Measurements from ENCODE around the gene FHAD1.
"Not testable (repeated sequence)": the region's sequence is repeated elsewhere in the genome, so short reads cannot be mapped to it uniquely, and the experiment has no call there.

Gene FHAD1

GRCh38 chr1:15305468-15305770, 58.4 kb downstream of the FHAD1 start:
- no peak for DNase-seq (ENCODE audit: low read depth)

- DNase-seq (ENCODE audit: low read depth), result not testable (repeated sequence)
Measured at GRCh38 chr1:15306352-15306751, 59.3 kb downstream of the FHAD1 start.

GRCh38 chr1:15308135-15308534, 61.1 kb downstream of the FHAD1 start:
- no peak for DNase-seq (ENCODE audit: low read depth)

- no peak for DNase-seq (ENCODE audit: low read depth)
Measured at GRCh38 chr1:15308621-15309027, 61.6 kb downstream of the FHAD1 start.

GRCh38 chr1:15309687-15310086, 62.7 kb downstream of the FHAD1 start:
- no peak for DNase-seq (ENCODE audit: low read depth)

- DNase-seq (ENCODE audit: low read depth), result no peak
Measured at GRCh38 chr1:15310544-15310943, 63.5 kb downstream of the FHAD1 start.

- DNase-seq (ENCODE audit: low read depth), result no peak
Measured at GRCh38 chr1:15311122-15311822, 64.2 kb downstream of the FHAD1 start.

- no peak for DNase-seq (ENCODE audit: low read depth)
Measured at GRCh38 chr1:15311880-15312279, 64.9 kb downstream of the FHAD1 start.

- no peak for DNase-seq (ENCODE audit: low read depth)
Measured at GRCh38 chr1:15312626-15313411, 65.8 kb downstream of the FHAD1 start.

- DNase-seq (ENCODE audit: low read depth), result no peak
Measured at GRCh38 chr1:15314328-15315281, 67.6 kb downstream of the FHAD1 start.

- DNase-seq (ENCODE audit: low read depth), result no peak
Measured at GRCh38 chr1:15315815-15316214, 68.8 kb downstream of the FHAD1 start.

- DNase-seq (ENCODE audit: low read depth), result no peak
Measured at GRCh38 chr1:15316510-15316909, 69.5 kb downstream of the FHAD1 start.

- no peak for DNase-seq (ENCODE audit: low read depth)
Measured at GRCh38 chr1:15320267-15320666, 73.2 kb downstream of the FHAD1 start.

- no peak for DNase-seq (ENCODE audit: low read depth)
Measured at GRCh38 chr1:15321601-15322000, 74.6 kb downstream of the FHAD1 start.

GRCh38 chr1:15322648-15323350, 75.8 kb downstream of the FHAD1 start:
- DNase-seq (ENCODE audit: low read depth), result no peak

- DNase-seq (ENCODE audit: low read depth), result peak; percentile 61
Measured at GRCh38 chr1:15323351-15323988, 76.4 kb downstream of the FHAD1 start.

GRCh38 chr1:15323989-15324868, 77.2 kb downstream of the FHAD1 start:
- no peak for DNase-seq (ENCODE audit: low read depth)

- no peak for DNase-seq (ENCODE audit: low read depth)
Measured at GRCh38 chr1:15324869-15325335, 77.9 kb downstream of the FHAD1 start.

- no peak for DNase-seq (ENCODE audit: low read depth)
Measured at GRCh38 chr1:15325375-15326085, 78.5 kb downstream of the FHAD1 start.

Measured in activated gamma-delta T cell treated with anti-CD3 and anti-CD28 coated beads, Interleukin-2, amount 50 U/mL, for 16 hours (primary cell).